ENCODE measurements around the gene SMIM22. TPM values are rescaled to one million over a fixed set of nuclear protein-coding genes. Genes with fewer than 3 reads are reported as not detected.

SMIM22 gene
- total and polyA plus RNA-seq, 4 donors, result 26.8 to 324 (median 97.0) TPM

DNA sequence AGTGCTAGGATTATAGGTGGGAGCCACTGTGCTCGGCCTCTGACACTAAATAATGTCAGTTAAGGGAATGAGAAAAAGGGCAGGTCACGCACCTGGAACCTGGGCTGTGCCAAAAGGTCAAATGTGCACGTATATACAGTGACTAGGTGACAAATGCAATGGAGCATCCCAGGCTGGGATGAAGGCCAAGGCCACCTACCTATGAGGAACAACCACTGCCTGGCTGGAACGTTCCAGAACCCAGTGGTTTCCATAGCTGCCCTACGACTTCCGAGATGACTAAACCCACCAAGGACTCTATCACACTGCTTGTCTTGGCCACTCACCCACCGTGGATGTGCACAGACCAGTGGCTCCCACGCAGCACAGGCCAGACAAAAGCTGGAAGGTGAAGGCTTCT lies 44.3 kb upstream of the SMIM22 start:
- no peak for ATAC-seq (ENCODE audit: insufficient read depth, low FRiP score)
- peaks cover 0 to 12% (median 0%) of the 10 kb centered on the region in 5 donors for H3K4me1 ChIP-seq (ENCODE audit: control insufficient read depth in 5 of 5, insufficient read depth in 5 of 5, low read length in 5 of 5)
- H3K27ac ChIP-seq (ENCODE audit: low read depth in 1 of 2, low read length in 1 of 2), result no peak overlapping the region
- peaks cover 0 to 3% (median 1%) of the 10 kb centered on the region in 4 donors for H3K9me3 ChIP-seq (ENCODE audit: control insufficient read depth in 4 of 4, insufficient read depth in 3 of 4, low read length in 3 of 4)
- H3K36me3 ChIP-seq (ENCODE audit: control insufficient read depth in 4 of 4, insufficient read depth in 4 of 4, low read length in 4 of 4), result peaks cover 16 to 42% (median 27%) of the 10 kb centered on the region in 4 donors
- H3K9ac ChIP-seq (ENCODE audit: insufficient read depth in 1 of 2, low read length in 2 of 2), result no peak overlapping the region
- 93 to 94% methylated on average over 8 of the region's 8 CpGs for WGBS, 2 donors
- no peak for TF ChIP-seq CTCF (IDR thresholded peaks at IDR 0.05; ENCODE audit: control extremely low read depth, extremely low read depth)
- no peak overlapping the region for H3K4me3 ChIP-seq
- no peak for DNase-seq
- no peaks in the 10 kb centered on the region for H3K27me3 ChIP-seq (ENCODE audit: control insufficient read depth in 3 of 3, insufficient read depth in 3 of 3, low read length in 2 of 3)

GRCh38 chr16:4752351-4753100 lies 42.6 kb upstream of the SMIM22 start:
- WGBS, 2 donors, result 95 to 97% methylated on average over 44 of the region's 44 CpGs
- Histone ChIP-seq H3K9ac (ENCODE audit: insufficient read depth in 1 of 2, low read length in 2 of 2) (no peak overlapping the region), H3K27me3 (ENCODE audit: control insufficient read depth in 3 of 3, insufficient read depth in 3 of 3, low read length in 2 of 3) (no peaks in the 10 kb centered on the region), H3K4me1 (ENCODE audit: control insufficient read depth in 5 of 5, insufficient read depth in 5 of 5, low read length in 5 of 5) (peaks cover 0 to 1% (median 0%) of the 10 kb centered on the region in 5 donors), H3K36me3 (ENCODE audit: control insufficient read depth in 4 of 4, insufficient read depth in 4 of 4, low read length in 4 of 4) (peaks cover 17 to 47% (median 27%) of the 10 kb centered on the region in 4 donors), H3K9me3 (ENCODE audit: control insufficient read depth in 4 of 4, insufficient read depth in 3 of 4, low read length in 3 of 4) (peaks cover 0 to 3% (median 2%) of the 10 kb centered on the region in 4 donors), H3K4me3 (no peak overlapping the region), H3K27ac (ENCODE audit: low read depth in 1 of 2, low read length in 1 of 2) (no peak overlapping the region)
- DNase-seq (no peak), ATAC-seq (ENCODE audit: insufficient read depth, low FRiP score) (no peak)
- TF ChIP-seq CTCF (IDR thresholded peaks at IDR 0.05; ENCODE audit: control extremely low read depth, extremely low read depth), result no peak

- Histone ChIP-seq H3K27me3 (ENCODE audit: control insufficient read depth in 3 of 3, insufficient read depth in 3 of 3, low read length in 2 of 3) (no peaks in the 10 kb centered on the region), H3K9ac (ENCODE audit: insufficient read depth in 1 of 2, low read length in 2 of 2) (no peak overlapping the region), H3K27ac (ENCODE audit: low read depth in 1 of 2, low read length in 1 of 2) (no peak overlapping the region), H3K4me1 (ENCODE audit: control insufficient read depth in 5 of 5, insufficient read depth in 5 of 5, low read length in 5 of 5) (no peaks in the 10 kb centered on the region), H3K4me3 (no peak overlapping the region), H3K9me3 (ENCODE audit: control insufficient read depth in 4 of 4, insufficient read depth in 3 of 4, low read length in 3 of 4) (peaks cover 0 to 3% (median 2%) of the 10 kb centered on the region in 4 donors), H3K36me3 (ENCODE audit: control insufficient read depth in 4 of 4, insufficient read depth in 4 of 4, low read length in 4 of 4) (peaks cover 17 to 50% (median 29%) of the 10 kb centered on the region in 4 donors)
- ATAC-seq (ENCODE audit: insufficient read depth, low FRiP score) (no peak), DNase-seq (no peak)
- WGBS, 2 donors, result 93 to 98% methylated on average over 11 of the region's 11 CpGs
- no peak for TF ChIP-seq CTCF (IDR thresholded peaks at IDR 0.05; ENCODE audit: control extremely low read depth, extremely low read depth)
These were observed 41.9 kb upstream of the SMIM22 start for GRCh38 chr16:4753227-4753626.

Measured in lung (tissue), 12 donors.